Left ventricle myocardium inferior (tissue), 1 donor: ENCODE results near the gene ACY1. TPM values are rescaled to one million over a fixed set of nuclear protein-coding genes. Genes with fewer than 3 reads are reported as not detected.

Source experiments
- DNase-seq: peaks from one replicate; pipeline ENCODE4 v3.0.0-alpha.2; 2020
- H3K27ac ChIP-seq: fragments of 200-600 bp; replicated peaks from 2 replicates; pipeline ENCODE4 v1.8.0; 2021
- H3K27me3 ChIP-seq: fragments of 200-600 bp; 2 replicates; pipeline ENCODE4 v1.8.0; 2021; ENCODE audit warnings: low read depth
- H3K36me3 ChIP-seq: fragments of 200-600 bp; 2 replicates; pipeline ENCODE4 v1.8.0; 2021
- H3K4me1 ChIP-seq: fragments of 200-600 bp; 2 replicates; pipeline ENCODE4 v1.8.0; 2021
- H3K4me3 ChIP-seq: fragments of 200-600 bp; 2 replicates; pipeline ENCODE4 v1.8.0; 2021; ENCODE audit warnings: mild to moderate bottlenecking, moderate library complexity
- H3K9me3 ChIP-seq: fragments of 200-600 bp; replicated peaks from 2 replicates; pipeline ENCODE4 v1.8.0; 2021
- intact Hi-C: fragments of 100-400 bp; cut with micrococcal nuclease; formaldehyde crosslinking; loops from one replicate; pipeline ENCODE4 v1.11.0; 2022
- total RNA-seq: library from RNA; stranded (reverse); fragmentation: NEBNext Ultra II Directional; extraction: Animal tissue kit (Norgen Biotek cat#: 25700); gene quantifications from one replicate; pipeline ENCODE4 v1.2.1, GENCODE V29; 2021
- TF ChIP-seq, protein P1 (sequence below): fragments of 200-600 bp; IDR thresholded peaks from 2 replicates; pipeline ENCODE4 v1.8.0; 2021; ENCODE audit warnings: antibody characterized with exemption, mild to moderate bottlenecking, borderline replicate concordance
- donor health status: DM: no; HTN: yes; CAD: no; lungs with severe emphysema.

ACY1 gene
- total RNA-seq, 1 donor from 2014 or later, result 20.2 TPM

- DNase-seq, result no peak
- peaks cover 38% of the 10 kb centered on the region for H3K36me3 ChIP-seq
Observed at GRCh38 chr3:51945031-51945840, 38.1 kb upstream of the ACY1 start.

DNA sequence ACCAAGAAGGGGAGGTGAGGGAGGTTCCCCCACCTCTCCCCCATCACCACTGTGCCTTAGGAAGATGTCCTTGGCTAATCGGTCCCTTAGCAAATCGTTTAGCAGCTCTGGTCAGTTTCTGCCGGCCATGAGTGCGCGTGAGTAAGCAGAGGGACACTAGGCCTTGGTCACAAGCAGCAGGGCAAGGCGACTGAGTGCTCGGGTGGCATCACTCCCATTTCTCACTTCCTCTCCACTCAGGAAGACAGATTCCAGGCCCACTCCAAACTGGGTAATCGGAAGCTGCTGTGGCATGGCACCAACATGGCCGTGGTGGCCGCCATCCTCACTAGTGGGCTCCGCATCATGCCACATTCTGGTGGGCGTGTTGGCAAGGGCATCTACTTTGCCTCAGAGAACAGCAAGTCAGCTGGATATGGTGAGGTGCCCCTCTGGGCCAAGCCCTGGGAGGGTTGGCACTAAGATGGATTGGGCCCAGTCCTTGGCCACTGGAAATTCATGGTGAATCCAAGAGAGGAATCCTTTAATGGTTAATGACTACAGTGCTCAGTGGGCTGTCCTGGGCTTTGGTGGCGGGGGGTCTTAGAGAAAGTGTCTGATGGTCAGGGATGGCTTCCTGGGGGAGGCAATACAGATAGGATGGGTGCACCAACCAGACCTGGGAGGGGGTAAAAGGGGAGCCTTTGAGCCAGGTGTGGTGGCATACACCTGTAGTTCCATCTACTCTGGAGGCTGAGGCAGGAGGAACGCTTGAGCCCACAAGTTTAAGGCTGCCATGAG, 37.2 kb upstream of the ACY1 start:
- TF ChIP-seq, protein P1, sequence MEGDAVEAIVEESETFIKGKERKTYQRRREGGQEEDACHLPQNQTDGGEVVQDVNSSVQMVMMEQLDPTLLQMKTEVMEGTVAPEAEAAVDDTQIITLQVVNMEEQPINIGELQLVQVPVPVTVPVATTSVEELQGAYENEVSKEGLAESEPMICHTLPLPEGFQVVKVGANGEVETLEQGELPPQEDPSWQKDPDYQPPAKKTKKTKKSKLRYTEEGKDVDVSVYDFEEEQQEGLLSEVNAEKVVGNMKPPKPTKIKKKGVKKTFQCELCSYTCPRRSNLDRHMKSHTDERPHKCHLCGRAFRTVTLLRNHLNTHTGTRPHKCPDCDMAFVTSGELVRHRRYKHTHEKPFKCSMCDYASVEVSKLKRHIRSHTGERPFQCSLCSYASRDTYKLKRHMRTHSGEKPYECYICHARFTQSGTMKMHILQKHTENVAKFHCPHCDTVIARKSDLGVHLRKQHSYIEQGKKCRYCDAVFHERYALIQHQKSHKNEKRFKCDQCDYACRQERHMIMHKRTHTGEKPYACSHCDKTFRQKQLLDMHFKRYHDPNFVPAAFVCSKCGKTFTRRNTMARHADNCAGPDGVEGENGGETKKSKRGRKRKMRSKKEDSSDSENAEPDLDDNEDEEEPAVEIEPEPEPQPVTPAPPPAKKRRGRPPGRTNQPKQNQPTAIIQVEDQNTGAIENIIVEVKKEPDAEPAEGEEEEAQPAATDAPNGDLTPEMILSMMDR, result no peak
- Histone ChIP-seq H3K27me3 (no peaks in the 10 kb centered on the region), H3K36me3 (peaks cover 38% of the 10 kb centered on the region), H3K4me3 (no peak overlapping the region), H3K9me3 (no peaks in the 10 kb centered on the region), H3K4me1 (peaks cover 22% of the 10 kb centered on the region), H3K27ac (no peak overlapping the region)
- no peak for DNase-seq
- intact Hi-C loops, result no loop called here

More at GRCh38 chr3:51945031-51945840, 38.1 kb upstream of the ACY1 start:
- H3K4me1 ChIP-seq, result peaks cover 31% of the 10 kb centered on the region
- TF ChIP-seq, protein P1, result no peak
- no peak overlapping the region for H3K27ac ChIP-seq
- H3K9me3 ChIP-seq, result no peaks in the 10 kb centered on the region
- no peaks in the 10 kb centered on the region for H3K27me3 ChIP-seq
- no peak overlapping the region for H3K4me3 ChIP-seq
- intact Hi-C loops, result no loop called here

GRCh38 chr3:51946796-51947195, 36.5 kb upstream of the ACY1 start:
- Histone ChIP-seq H3K9me3 (no peaks in the 10 kb centered on the region), H3K27me3 (no peaks in the 10 kb centered on the region), H3K27ac (no peak overlapping the region), H3K36me3 (peaks cover 38% of the 10 kb centered on the region), H3K4me3 (no peak overlapping the region), H3K4me1 (peaks cover 16% of the 10 kb centered on the region)
- no peak for DNase-seq
- intact Hi-C loops, result no loop called here
- TF ChIP-seq, protein P1, result no peak

DNA sequence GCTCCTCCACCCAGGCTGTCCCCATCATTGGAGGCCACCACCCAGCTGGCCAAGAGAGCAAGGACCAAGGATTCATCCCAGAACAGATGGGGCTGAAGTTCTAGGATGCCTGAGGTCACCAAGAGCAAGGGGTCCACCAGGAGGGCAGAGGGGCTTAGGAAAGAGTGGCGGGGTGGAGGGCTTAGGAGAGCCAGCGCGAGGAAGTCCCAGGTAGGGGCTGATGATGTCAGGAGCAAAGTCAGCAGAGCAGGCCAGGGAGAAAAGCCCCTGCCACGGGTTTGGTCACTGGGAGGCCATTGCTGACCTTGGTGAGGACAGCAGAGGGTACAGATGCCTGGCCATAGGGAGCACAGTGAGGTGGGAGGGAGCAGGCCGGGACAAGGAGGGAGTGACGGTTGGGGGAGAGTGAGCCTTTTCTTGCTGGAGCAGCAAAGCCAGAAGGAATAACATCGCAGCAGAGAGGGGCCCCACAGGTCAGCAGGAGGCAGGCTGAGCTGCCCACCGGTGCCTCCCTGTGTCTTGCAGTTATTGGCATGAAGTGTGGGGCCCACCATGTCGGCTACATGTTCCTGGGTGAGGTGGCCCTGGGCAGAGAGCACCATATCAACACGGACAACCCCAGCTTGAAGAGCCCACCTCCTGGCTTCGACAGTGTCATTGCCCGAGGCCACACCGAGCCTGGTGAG, 36.0 kb upstream of the ACY1 start:
- H3K36me3 ChIP-seq, result peaks cover 38% of the 10 kb centered on the region

More for the DNA sequence above, 36.0 kb upstream of the ACY1 start:
- Histone ChIP-seq H3K27me3 (no peaks in the 10 kb centered on the region), H3K27ac (no peak overlapping the region), H3K4me1 (peaks cover 14% of the 10 kb centered on the region), H3K9me3 (no peaks in the 10 kb centered on the region), H3K4me3 (no peak overlapping the region)
- TF ChIP-seq, protein P1, result no peak
- intact Hi-C loops, result no loop called here
- DNase-seq, result no peak
